ENCODE measurements around the gene PLEKHA3.
A peak's percentile ranks its signal among the peaks of the same experiment; 100 is the strongest.
"Not testable (repeated sequence)": the region's sequence is repeated elsewhere in the genome, so short reads cannot be mapped to it uniquely, and the experiment has no call there.

The PLEKHA3 gene

DNA sequence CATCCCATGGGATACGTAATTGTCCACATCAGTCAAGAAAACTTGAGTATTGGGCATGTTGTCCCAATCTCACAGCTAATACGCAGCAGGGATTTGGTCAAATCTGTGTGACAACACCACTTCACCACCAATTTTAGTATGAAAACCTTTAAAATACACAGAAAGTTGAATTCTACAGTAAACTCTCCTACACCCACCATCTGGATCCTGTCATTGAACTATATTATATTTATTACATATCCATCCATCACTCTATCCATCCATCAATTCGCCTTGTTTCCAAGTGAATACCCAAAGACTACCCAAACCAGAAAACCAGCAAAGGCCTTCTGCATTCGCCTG, 1.0 kb upstream of the PLEKHA3 start:
- no peak for DNase-seq

DNA sequence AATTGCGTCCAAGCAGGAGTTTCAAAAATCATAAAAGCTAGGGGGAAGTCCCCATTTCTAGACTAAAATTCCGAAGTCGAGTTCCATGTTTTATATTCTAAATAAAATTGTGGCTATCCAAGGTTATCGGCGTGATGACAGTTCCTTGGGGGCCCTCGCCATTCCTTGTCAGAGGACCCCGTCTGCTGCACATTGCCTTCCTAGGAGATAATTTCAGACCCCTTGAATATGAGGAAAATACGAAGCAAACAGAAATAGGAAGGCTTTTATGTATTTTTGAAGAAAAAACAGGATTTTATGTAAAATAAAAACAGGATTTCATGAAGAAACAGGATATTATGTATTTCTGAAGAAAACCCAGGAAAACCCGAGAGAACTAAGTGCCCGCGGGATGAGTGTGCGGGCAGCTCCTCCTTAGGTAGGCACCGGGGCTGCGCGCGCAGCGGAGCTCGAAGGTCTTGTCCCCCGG, 465 bp upstream of the PLEKHA3 start:
- no peak for DNase-seq

DNA sequence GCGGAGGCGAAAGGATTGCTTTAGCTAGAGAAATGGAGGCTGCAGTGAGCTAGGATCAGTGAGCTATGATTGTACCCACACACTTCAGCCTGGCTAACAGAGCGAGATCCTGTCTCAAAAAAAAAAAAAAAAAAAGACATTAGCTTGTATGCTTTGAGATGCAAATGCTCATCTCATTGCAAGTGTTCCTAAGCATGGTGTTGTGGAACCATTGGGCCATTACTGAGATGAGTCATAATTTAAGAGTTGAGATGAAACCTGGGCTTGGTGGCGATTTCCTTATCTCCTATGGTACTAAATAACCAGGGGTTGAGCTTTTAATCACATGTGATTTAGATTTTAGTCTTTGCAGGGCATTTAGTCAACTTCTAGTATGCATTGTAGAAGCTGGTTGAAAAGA, 2.2 kb downstream of the PLEKHA3 start:
- DNase-seq, result no peak

GRCh38 chr2:178484245-178485041, 4.2 kb downstream of the PLEKHA3 start:
- DNase-seq, result peak; percentile 68 to 86

GRCh38 chr2:178485356-178485755, 5.1 kb downstream of the PLEKHA3 start:
- no peak for DNase-seq

- DNase-seq, result no peak
Measured at GRCh38 chr2:178491612-178492011, 11.4 kb downstream of the PLEKHA3 start.

DNA sequence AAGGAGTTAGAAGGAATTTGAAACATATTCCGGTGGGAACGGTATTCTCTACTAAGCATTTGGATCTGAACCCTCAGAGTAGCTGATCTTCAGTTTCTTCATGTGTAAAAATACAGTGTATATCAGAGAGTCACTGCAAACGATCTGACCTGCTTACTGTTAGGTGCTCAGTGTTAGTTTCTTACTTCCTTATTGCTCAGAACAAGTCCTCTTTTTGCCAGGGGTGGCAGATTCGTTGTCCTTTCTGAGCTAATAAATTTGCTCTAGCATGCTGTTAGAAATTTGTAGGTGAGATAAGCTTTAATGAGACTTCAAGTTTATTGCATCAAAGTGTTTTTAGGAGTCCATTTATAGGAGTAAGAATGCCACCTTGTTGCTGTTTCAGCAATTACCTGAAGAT, 15.8 kb downstream of the PLEKHA3 start:
- DNase-seq, result no peak

DNA sequence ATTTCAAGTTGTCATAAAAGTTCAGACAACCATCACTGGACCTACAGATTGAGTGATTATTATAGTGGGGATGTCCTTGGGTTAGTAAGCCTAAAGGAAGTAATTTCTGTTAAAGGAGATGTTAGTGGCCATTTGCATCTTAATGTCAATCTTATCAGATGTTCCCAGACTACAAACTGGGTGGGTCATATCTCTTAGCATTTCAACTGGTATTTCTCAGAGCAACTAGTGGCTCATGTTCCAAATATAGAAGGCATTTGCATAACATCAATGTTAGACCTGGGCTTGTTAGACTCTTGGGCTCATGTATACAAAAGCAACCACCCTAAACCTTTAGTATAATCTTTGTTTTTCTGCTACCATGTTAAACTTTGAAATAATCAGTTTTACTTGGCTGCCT, 17.9 kb downstream of the PLEKHA3 start:
- no peak for DNase-seq

- DNase-seq, result no peak
Measured at GRCh38 chr2:178499640-178500039, 19.4 kb downstream of the PLEKHA3 start.

- no peak for DNase-seq
Measured at GRCh38 chr2:178502751-178503150, 22.5 kb downstream of the PLEKHA3 start.

DNA sequence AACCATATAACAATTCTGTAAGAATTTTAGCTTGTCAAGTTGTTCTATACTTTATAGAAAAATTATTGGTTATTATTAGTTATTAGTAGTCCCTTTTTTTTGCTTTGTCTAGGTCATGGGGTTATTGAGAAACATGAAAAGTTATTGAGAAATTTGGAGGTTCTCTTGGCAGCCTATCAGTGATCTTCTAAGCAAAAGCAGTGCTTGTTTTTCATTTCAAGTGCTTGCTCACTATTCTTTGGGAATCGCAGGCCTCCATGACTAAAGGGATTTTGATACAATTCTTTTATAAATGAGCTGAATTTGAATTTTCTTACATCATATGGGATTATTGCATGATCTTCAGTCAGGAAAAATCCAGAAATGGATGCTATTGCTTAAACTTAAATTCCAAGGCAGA, 25.8 kb downstream of the PLEKHA3 start:
- no peak for DNase-seq

- DNase-seq, result no peak
Measured at GRCh38 chr2:178506524-178506923, 26.3 kb downstream of the PLEKHA3 start.

DNA sequence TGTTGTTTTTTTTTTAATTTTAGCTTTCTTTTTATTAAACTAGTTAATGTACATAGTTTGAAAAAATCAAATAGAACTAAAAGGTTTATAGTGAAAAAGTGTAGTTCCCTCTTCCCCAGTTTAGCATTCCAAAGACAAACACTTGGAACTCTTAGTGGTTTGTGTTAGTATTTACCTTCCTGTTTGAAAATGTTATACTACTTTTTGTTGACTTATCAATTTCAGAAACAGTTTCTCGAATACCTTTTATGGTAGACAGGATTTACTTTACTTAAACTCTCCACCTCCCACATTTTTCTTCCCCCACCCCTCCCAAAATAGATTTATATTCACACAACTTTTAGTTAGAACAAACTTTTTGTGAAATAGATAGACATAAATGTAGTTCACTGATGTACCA, 26.7 kb downstream of the PLEKHA3 start:
- no peak for DNase-seq

GRCh38 chr2:178508646-178509045, 28.4 kb downstream of the PLEKHA3 start:
- no peak for DNase-seq

DNA sequence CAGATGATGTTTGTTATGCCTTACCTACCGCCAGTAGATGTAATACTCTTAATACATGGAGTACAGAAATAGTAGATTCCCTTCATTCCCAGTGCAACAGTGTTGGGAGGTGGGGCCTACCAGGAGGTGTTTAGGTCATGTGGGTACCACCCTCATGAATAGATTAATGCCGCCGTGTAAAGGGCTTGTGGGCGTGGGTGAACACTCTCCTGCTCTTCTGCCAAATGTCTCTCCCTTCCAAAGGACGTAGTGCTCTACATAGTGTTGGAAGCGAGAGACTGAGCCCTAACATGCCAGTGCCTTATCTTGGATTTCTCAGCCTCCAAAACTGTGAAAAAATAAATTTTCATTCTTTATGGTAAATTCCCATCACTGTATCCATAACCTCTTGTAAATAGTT, 30.1 kb downstream of the PLEKHA3 start:
- DNase-seq, result no peak

GRCh38 chr2:178512484-178512883, 32.2 kb downstream of the PLEKHA3 start:
- DNase-seq, result no peak

- no peak for DNase-seq
Measured at GRCh38 chr2:178513876-178514275, 33.6 kb downstream of the PLEKHA3 start.

- DNase-seq, result no peak
Measured at GRCh38 chr2:178514664-178515063, 34.4 kb downstream of the PLEKHA3 start.

- DNase-seq, result no peak
Measured at GRCh38 chr2:178517496-178517895, 37.2 kb downstream of the PLEKHA3 start.

DNA sequence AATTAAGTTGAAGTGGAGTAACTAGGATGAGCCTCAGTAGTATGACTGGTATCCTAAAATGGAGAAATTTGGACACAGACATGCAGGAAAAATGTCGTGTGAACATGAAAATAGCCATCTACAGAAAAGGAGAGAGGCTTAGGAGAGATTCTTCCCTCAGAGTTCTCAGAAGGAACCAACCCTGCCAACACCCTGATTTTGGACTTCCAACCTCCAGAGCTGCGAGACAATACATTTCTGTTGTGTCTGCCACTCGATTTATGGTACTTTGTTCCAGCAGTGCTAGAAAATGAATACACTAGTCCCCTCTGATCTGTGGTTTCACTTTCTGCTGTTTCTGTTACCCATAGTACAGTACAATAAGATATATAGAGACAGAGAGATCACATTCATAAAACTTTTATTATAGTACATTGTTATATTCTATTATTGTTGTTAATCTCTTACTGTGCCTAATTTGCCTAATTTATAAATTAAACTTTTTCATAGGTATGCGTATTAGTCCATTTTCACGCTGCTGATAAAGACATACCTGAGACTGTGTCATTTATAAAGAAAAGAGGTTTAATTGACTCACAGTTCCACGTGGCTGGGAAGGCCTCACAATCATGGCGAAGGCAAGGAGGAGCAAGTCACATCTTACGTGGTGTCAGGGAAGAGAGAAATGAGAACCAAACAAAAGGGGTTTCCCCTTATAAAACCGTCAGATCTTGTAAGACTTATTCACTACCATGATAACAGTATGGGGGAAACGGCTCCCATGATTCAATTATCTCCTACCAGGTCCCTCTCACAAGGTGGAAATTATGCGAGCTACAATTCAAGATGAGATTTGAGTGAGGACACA, 41.3 kb downstream of the PLEKHA3 start:
- DNase-seq, result no peak

- DNase-seq, result peak; percentile 36 to 55
Measured at GRCh38 chr2:178522950-178523595, 42.8 kb downstream of the PLEKHA3 start.

- DNase-seq, result no peak
Measured at GRCh38 chr2:178523596-178524134, 43.4 kb downstream of the PLEKHA3 start.

DNA sequence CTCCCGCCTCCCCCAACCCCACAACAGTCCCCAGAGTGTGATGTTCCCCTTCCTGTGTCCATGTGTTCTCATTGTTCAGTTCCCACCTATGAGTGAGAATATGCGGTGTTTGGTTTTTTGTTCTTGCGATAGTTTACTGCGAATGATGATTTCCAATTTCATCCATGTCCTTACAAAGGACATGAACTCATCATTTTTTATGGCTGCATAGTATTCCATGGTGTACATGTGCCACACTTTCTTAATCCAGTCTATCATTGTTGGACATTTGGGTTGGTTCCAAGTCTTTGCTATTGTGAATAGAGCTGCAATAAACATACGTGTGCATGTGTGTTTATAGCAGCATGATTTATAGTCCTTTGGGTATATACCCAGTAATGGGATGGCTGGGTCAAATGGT, 44.8 kb downstream of the PLEKHA3 start:
- not testable (repeated sequence) for DNase-seq

All from NCI-H2081 (cell line).